Measurements from ENCODE around the gene FCN2. TPM values are rescaled to one million over a fixed set of nuclear protein-coding genes. Genes with fewer than 3 reads are reported as not detected.

The FCN2 gene
- polyA plus RNA-seq, 4 donors = not detected

- FAIRE-seq = no peak
- WGBS, 3 donors = 78 to 86% (median 85%) methylated on average over 17 of the region's 17 CpGs
- Histone ChIP-seq H3K27ac (ENCODE audit: low read depth in 1 of 3, low read length in 2 of 3) (no peak overlapping the region), H3K27me3 (ENCODE audit: control insufficient read depth in 3 of 3, insufficient read depth in 3 of 3, low read length in 3 of 3) (no peaks in the 10 kb centered on the region), H3K4me1 (ENCODE audit: control insufficient read depth in 3 of 3, insufficient read depth in 2 of 3, low read depth in 1 of 3, low read length in 2 of 3) (no peaks in the 10 kb centered on the region), H3K36me3 (ENCODE audit: control insufficient read depth in 3 of 3, insufficient read depth in 2 of 3, low read depth in 1 of 3, low read length in 3 of 3) (no peaks in the 10 kb centered on the region), H3K4me3 (ENCODE audit: low read depth in 1 of 3, low read length in 3 of 3) (no peak overlapping the region), H3K9me3 (ENCODE audit: control insufficient read depth in 2 of 2, insufficient read depth in 1 of 2, low read depth in 1 of 2, low read length in 1 of 2) (no peaks in the 10 kb centered on the region)
- no peak for DNase-seq
These were observed 18.8 kb upstream of the FCN2 start for GRCh38 chr9:134861595-134862334.

GRCh38 chr9:134863306-134863902 is 17.2 kb upstream of the FCN2 start:
- no peak overlapping the region for H3K27ac ChIP-seq (ENCODE audit: low read depth in 1 of 3, low read length in 2 of 3)
- no peaks in the 10 kb centered on the region for H3K9me3 ChIP-seq (ENCODE audit: control insufficient read depth in 2 of 2, insufficient read depth in 1 of 2, low read depth in 1 of 2, low read length in 1 of 2)
- FAIRE-seq = no peak
- no peaks in the 10 kb centered on the region for H3K4me1 ChIP-seq (ENCODE audit: control insufficient read depth in 3 of 3, insufficient read depth in 2 of 3, low read depth in 1 of 3, low read length in 2 of 3)
- no peaks in the 10 kb centered on the region for H3K27me3 ChIP-seq (ENCODE audit: control insufficient read depth in 3 of 3, insufficient read depth in 3 of 3, low read length in 3 of 3)
- 79 to 93% (median 80%) methylated on average over 16 of the region's 16 CpGs for WGBS, 3 donors
- H3K36me3 ChIP-seq (ENCODE audit: control insufficient read depth in 3 of 3, insufficient read depth in 2 of 3, low read depth in 1 of 3, low read length in 3 of 3) = no peaks in the 10 kb centered on the region
- no peak for DNase-seq
- no peak overlapping the region for H3K4me3 ChIP-seq (ENCODE audit: low read depth in 1 of 3, low read length in 3 of 3)

DNA sequence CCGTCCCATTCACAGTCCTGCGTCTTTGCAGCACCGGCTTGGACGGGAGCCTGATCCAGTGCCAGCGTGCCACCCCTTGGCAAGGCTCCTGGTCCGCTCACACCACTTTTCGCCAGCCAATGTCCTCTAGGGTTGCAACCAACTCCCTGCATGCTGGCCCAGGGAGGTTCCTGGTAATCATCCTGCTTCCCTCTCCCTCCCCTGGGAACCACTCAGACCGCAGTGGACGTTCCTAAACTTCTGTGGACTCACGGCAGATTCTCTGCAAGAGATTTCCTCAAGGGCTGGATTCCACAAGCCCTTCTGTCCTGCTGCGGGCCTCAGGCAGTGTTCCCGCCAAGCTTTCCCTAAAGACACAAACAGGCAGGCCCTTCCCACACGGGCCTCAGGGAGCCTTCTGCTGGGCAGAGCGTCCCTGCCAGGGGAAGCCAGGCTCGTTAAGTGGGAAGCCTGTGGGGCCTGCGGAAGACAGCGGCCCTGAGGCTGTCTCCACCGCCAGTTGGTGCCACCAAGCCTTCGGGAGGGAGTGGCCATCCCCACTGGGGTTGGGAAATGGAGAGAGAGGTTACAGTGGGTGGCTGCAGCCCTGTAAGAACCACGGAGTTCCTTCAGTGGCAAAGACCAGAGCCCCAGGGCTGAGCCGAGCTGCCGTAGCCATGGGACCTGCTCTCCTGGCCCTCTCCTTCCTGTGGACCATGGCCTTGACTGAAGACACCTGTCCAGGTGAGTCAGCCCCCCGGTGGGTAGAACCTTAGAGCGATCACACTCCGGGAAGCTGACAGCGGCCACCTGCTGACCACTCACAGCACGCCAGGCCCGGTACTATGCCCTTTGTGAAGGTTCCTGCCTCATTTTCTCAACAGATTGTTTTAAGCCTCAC is 16.4 kb upstream of the FCN2 start:
- Histone ChIP-seq H3K4me3 (ENCODE audit: low read depth in 1 of 3, low read length in 3 of 3) (no peak overlapping the region), H3K4me1 (ENCODE audit: control insufficient read depth in 3 of 3, insufficient read depth in 2 of 3, low read depth in 1 of 3, low read length in 2 of 3) (no peaks in the 10 kb centered on the region), H3K27me3 (ENCODE audit: control insufficient read depth in 3 of 3, insufficient read depth in 3 of 3, low read length in 3 of 3) (no peaks in the 10 kb centered on the region), H3K27ac (ENCODE audit: low read depth in 1 of 3, low read length in 2 of 3) (no peak overlapping the region), H3K9me3 (ENCODE audit: control insufficient read depth in 2 of 2, insufficient read depth in 1 of 2, low read depth in 1 of 2, low read length in 1 of 2) (no peaks in the 10 kb centered on the region), H3K36me3 (ENCODE audit: control insufficient read depth in 3 of 3, insufficient read depth in 2 of 3, low read depth in 1 of 3, low read length in 3 of 3) (no peaks in the 10 kb centered on the region)
- WGBS, 3 donors = 78 to 84% (median 82%) methylated on average over 28 of the region's 28 CpGs
- no peak for DNase-seq
- FAIRE-seq = no peak

DNA sequence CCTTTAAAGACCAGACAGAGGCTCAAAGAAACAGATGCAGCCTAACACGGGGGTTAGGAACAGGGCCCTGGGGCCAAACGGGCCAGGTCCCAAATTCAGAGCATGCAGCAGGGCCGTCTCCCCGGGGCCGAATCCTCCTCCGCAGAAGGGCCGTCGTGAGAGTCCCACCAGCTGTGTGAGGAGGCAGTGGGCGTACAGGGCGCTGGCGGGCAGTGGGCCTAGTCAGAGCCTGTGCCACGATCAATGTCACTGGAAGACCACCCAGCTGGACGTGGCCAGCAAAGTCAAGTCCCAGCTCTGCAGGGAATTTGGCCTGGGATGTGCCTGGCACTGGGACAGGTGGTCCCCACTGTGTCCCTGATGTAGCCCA is 15.8 kb upstream of the FCN2 start:
- no peaks in the 10 kb centered on the region for H3K9me3 ChIP-seq (ENCODE audit: control insufficient read depth in 2 of 2, insufficient read depth in 1 of 2, low read depth in 1 of 2, low read length in 1 of 2)
- FAIRE-seq (no peak), DNase-seq (no peak)
- 90 to 91% (median 90%) methylated on average over 13 of the region's 13 CpGs for WGBS, 3 donors
- no peak overlapping the region for H3K27ac ChIP-seq (ENCODE audit: low read depth in 1 of 3, low read length in 2 of 3)
- H3K4me3 ChIP-seq (ENCODE audit: low read depth in 1 of 3, low read length in 3 of 3) = no peak overlapping the region
- no peaks in the 10 kb centered on the region for H3K36me3 ChIP-seq (ENCODE audit: control insufficient read depth in 3 of 3, insufficient read depth in 2 of 3, low read depth in 1 of 3, low read length in 3 of 3)
- H3K27me3 ChIP-seq (ENCODE audit: control insufficient read depth in 3 of 3, insufficient read depth in 3 of 3, low read length in 3 of 3) = no peaks in the 10 kb centered on the region
- no peaks in the 10 kb centered on the region for H3K4me1 ChIP-seq (ENCODE audit: control insufficient read depth in 3 of 3, insufficient read depth in 2 of 3, low read depth in 1 of 3, low read length in 2 of 3)

DNA sequence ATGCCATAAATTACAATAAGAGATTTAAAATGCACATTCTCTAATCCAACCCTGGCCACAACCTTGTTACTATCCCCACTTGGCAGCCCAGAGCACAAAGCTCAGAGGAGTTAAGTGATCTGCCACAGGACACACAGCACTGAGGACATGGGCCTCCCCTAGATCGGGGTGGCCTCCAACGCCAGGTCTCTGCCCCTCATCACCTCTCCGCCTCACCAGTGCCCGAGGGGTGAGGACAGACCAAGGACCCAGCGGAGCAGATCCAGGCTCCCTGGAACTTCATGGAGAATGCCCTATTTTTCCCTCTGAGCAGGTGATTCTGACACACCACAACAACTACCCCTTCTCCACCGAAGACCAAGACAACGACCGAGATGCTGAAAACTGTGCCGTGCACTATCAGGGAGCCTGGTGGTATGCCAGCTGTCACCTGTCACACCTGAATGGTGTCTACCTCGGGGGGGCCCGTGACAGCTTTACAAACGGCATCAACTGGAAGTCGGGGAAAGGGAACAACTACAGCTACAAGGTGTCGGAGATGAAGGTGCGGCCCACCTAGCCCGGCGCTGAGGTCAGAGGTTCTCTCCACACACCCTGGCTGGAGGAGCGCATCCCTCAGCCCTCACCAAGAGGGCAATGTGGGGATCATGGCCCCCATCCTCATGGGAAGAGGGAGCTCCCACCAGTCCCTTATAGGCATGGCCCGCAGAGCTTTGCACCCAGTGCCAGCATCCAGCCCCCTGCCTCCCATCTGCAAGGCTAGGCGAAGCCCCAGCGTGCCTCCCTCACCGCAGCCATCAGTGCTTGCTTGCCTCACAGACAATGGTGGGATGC is 12.5 kb upstream of the FCN2 start:
- Histone ChIP-seq H3K27ac (ENCODE audit: low read depth in 1 of 3, low read length in 2 of 3) (no peak overlapping the region), H3K27me3 (ENCODE audit: control insufficient read depth in 3 of 3, insufficient read depth in 3 of 3, low read length in 3 of 3) (no peaks in the 10 kb centered on the region), H3K4me1 (ENCODE audit: control insufficient read depth in 3 of 3, insufficient read depth in 2 of 3, low read depth in 1 of 3, low read length in 2 of 3) (no peaks in the 10 kb centered on the region), H3K4me3 (ENCODE audit: low read depth in 1 of 3, low read length in 3 of 3) (no peak overlapping the region), H3K36me3 (ENCODE audit: control insufficient read depth in 3 of 3, insufficient read depth in 2 of 3, low read depth in 1 of 3, low read length in 3 of 3) (no peaks in the 10 kb centered on the region), H3K9me3 (ENCODE audit: control insufficient read depth in 2 of 2, insufficient read depth in 1 of 2, low read depth in 1 of 2, low read length in 1 of 2) (no peaks in the 10 kb centered on the region)
- FAIRE-seq = no peak
- WGBS, 3 donors = 86 to 92% (median 87%) methylated on average over 22 of the region's 22 CpGs
- DNase-seq = no peak

- Histone ChIP-seq H3K27ac (ENCODE audit: low read depth in 1 of 3, low read length in 2 of 3) (no peak overlapping the region), H3K27me3 (ENCODE audit: control insufficient read depth in 3 of 3, insufficient read depth in 3 of 3, low read length in 3 of 3) (no peaks in the 10 kb centered on the region), H3K4me1 (ENCODE audit: control insufficient read depth in 3 of 3, insufficient read depth in 2 of 3, low read depth in 1 of 3, low read length in 2 of 3) (no peaks in the 10 kb centered on the region), H3K4me3 (ENCODE audit: low read depth in 1 of 3, low read length in 3 of 3) (no peak overlapping the region), H3K36me3 (ENCODE audit: control insufficient read depth in 3 of 3, insufficient read depth in 2 of 3, low read depth in 1 of 3, low read length in 3 of 3) (no peaks in the 10 kb centered on the region), H3K9me3 (ENCODE audit: control insufficient read depth in 2 of 2, insufficient read depth in 1 of 2, low read depth in 1 of 2, low read length in 1 of 2) (no peaks in the 10 kb centered on the region)
- WGBS, 3 donors = 82 to 83% (median 82%) methylated on average over 25 of the region's 25 CpGs
- FAIRE-seq = no peak
- DNase-seq = no peak
These were observed 11.7 kb upstream of the FCN2 start for GRCh38 chr9:134868751-134869553.

- no peak for FAIRE-seq
These were observed 10.9 kb upstream of the FCN2 start for GRCh38 chr9:134869554-134870300.

More at GRCh38 chr9:134869554-134870300, 10.9 kb upstream of the FCN2 start:
- H3K9me3 ChIP-seq (ENCODE audit: control insufficient read depth in 2 of 2, insufficient read depth in 1 of 2, low read depth in 1 of 2, low read length in 1 of 2) = no peaks in the 10 kb centered on the region
- H3K27me3 ChIP-seq (ENCODE audit: control insufficient read depth in 3 of 3, insufficient read depth in 3 of 3, low read length in 3 of 3) = no peaks in the 10 kb centered on the region
- H3K4me3 ChIP-seq (ENCODE audit: low read depth in 1 of 3, low read length in 3 of 3) = no peak overlapping the region
- no peaks in the 10 kb centered on the region for H3K4me1 ChIP-seq (ENCODE audit: control insufficient read depth in 3 of 3, insufficient read depth in 2 of 3, low read depth in 1 of 3, low read length in 2 of 3)
- H3K36me3 ChIP-seq (ENCODE audit: control insufficient read depth in 3 of 3, insufficient read depth in 2 of 3, low read depth in 1 of 3, low read length in 3 of 3) = no peaks in the 10 kb centered on the region
- WGBS, 3 donors = 73 to 84% (median 77%) methylated on average over 16 to 17 of the region's 17 CpGs
- no peak overlapping the region for H3K27ac ChIP-seq (ENCODE audit: low read depth in 1 of 3, low read length in 2 of 3)
- no peak for DNase-seq

Measured in small intestine (tissue), 7 donors.